ENCODE data around the gene ZNHIT3. TPM values are rescaled to one million over a fixed set of nuclear protein-coding genes. Genes with fewer than 3 reads are reported as not detected.

The ZNHIT3 gene
- total and polyA plus RNA-seq, 2 of the 4 experiments (the other 2 are of a cell fraction): 27.8 to 52.3 TPM

DNA sequence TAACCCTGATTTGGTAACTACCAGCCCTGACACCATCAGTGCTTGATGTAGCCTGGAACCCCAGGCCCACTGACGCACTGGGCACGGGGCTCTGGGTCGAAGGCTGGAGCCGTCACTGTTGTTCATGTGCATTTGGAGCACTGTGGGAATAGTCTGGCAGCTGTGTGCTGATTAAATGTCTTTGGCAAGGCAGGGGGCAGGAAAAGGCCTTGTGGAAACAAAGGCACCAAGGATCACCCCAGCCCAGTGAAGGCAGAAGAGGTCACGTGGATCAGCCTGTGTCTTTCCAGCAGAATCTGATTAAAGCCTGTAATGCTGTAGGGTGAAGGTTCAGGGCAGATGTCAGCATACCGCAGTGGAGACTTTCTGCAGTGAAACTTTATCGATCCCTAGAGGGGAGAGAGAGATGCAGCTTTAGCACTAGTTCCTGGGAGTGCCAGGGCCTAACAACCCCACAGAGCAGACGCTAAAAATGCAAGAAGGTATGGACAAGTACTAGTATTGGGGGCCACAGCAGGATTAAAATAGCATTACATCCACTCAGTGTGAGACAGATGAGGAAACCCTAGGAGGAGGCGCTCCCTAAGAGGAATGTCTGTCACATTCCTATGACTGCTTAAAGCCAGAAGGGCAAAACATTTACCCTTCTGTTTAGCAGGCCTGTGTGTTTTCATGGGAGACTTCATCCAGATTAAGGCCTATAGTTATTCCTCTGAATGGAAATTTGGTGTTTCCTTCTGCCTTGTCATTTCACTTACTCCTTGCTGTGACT lies 9.7 kb downstream of the ZNHIT3 start (continued):
- no peak for TF ChIP-seq NFE2L2 (IDR thresholded peaks at IDR 0.05; ENCODE audit: low read depth, low read length)

DNA sequence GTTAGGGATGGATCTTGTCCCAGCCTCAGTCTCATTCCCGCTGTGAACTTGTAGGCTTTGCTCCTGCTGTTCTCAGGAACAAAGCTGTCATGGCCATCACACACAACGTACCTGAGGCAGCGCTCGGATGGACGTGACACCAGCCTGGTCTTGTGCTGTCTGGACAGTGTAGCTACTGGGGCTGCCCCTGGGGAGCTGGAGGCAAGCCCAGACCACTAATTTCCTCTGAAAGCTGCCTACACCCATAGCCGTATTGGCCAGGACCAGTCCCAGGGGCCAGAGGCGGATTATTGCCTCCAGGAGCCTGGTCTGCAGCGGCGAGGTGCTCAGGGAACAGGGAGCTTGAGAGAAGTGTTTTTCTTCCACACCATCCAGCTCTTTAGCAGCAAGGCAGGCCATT lies 11.7 kb downstream of the ZNHIT3 start:
- Histone ChIP-seq H2AK9ac (replicated peaks; ENCODE audit: low read depth, low read length, poor library complexity) (no peak overlapping the region), H3K4me2 (ENCODE audit: low read depth, low read length) (no peak overlapping the region), H3K9me1 (ENCODE audit: insufficient read depth, low read length) (no peaks in the 10 kb centered on the region), H3K14ac (replicated peaks; ENCODE audit: low read depth, low read length) (no peak overlapping the region), H3K27ac (ENCODE audit: insufficient read depth, low read length) (no peak overlapping the region), H4K8ac (ENCODE audit: low read depth in 2 of 2, low read length in 2 of 2) (no peak overlapping the region), H2BK5ac (ENCODE audit: low read depth, low read length, poor library complexity, severe bottlenecking) (no peak overlapping the region), H3K4ac (ENCODE audit: low read depth, low read length) (no peak overlapping the region), H3K4me1 (ENCODE audit: control insufficient read depth, insufficient read depth, low read length) (no peaks in the 10 kb centered on the region), H2BK120ac (ENCODE audit: low read depth, low read length) (no peak overlapping the region), H3K18ac (ENCODE audit: low read depth, low read length) (no peak overlapping the region), H3K27me3 (ENCODE audit: control insufficient read depth, insufficient read depth, low read length) (no peaks in the 10 kb centered on the region), H3K9me3 (ENCODE audit: control insufficient read depth, insufficient read depth, low read length) (no peaks in the 10 kb centered on the region), H2BK20ac (ENCODE audit: low read depth, low read length) (no peak overlapping the region), H3K4me3 (ENCODE audit: insufficient read depth, low read depth, low read length) (no peak overlapping the region), H3K23ac (ENCODE audit: low read depth, low read length) (no peak overlapping the region), H2BK15ac (ENCODE audit: low read depth, low read length) (no peak overlapping the region), H2AFZ (replicated peaks; ENCODE audit: low read length, poor library complexity) (no peak overlapping the region), H3K9ac (ENCODE audit: low read depth, low read length) (no peak overlapping the region), H4K20me1 (ENCODE audit: insufficient read depth, low read length) (no peaks in the 10 kb centered on the region), H3K56ac (ENCODE audit: extremely low read depth, insufficient read depth, low read length) (no peak overlapping the region), H4K91ac (ENCODE audit: insufficient read depth, low read depth, low read length) (no peak overlapping the region), H2AK5ac (ENCODE audit: low read depth, low read length) (no peak overlapping the region), H4K5ac (ENCODE audit: low read depth, low read length) (no peak overlapping the region), H3K36me3 (ENCODE audit: control insufficient read depth, insufficient read depth, low read length) (peaks cover 48% of the 10 kb centered on the region), H3K79me1 (ENCODE audit: low read depth in 1 of 2, low read length in 2 of 2) (peaks cover 0 to 5% of the 10 kb centered on the region in 2 experiments; a peak in 1 of 4 replicates)
- intact Hi-C loops (cut with micrococcal nuclease) (no loop called here), dilution Hi-C loops (cut with HindIII; ENCODE audit: low sequenced_read_pairs, unreplicated experiment) (no loop called here), in situ Hi-C loops (cut with MboI; ENCODE audit: low sequenced_read_pairs) (no loop called here)
- WGBS, 2 experiments (ENCODE audit: extremely low coverage in 2 of 2, insufficient read length in 1 of 2): 95% methylated on average over 4 of the region's 9 CpGs; no CpG with 5 or more reads in 1 of the 2 experiments
- ChIA-PET CTCF (no interaction called here), POLR2A (ENCODE audit: unreplicated experiment) (no interaction called here)
- DNase-seq (no peak), ATAC-seq (ENCODE audit: low read depth) (no peak)
- no TSS peak for BruUV-seq (replicated peaks)
- TF ChIP-seq, protein P1, sequence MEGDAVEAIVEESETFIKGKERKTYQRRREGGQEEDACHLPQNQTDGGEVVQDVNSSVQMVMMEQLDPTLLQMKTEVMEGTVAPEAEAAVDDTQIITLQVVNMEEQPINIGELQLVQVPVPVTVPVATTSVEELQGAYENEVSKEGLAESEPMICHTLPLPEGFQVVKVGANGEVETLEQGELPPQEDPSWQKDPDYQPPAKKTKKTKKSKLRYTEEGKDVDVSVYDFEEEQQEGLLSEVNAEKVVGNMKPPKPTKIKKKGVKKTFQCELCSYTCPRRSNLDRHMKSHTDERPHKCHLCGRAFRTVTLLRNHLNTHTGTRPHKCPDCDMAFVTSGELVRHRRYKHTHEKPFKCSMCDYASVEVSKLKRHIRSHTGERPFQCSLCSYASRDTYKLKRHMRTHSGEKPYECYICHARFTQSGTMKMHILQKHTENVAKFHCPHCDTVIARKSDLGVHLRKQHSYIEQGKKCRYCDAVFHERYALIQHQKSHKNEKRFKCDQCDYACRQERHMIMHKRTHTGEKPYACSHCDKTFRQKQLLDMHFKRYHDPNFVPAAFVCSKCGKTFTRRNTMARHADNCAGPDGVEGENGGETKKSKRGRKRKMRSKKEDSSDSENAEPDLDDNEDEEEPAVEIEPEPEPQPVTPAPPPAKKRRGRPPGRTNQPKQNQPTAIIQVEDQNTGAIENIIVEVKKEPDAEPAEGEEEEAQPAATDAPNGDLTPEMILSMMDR (conservative IDR thresholded peaks at IDR 0.05; ENCODE audit: low read depth, low read length): no peak
- TF ChIP-seq SMC3 (IDR thresholded peaks at IDR 0.05; ENCODE audit: low read depth, low read length) (no peak), FOS (IDR thresholded peaks at IDR 0.05; ENCODE audit: low read depth, low read length) (no peak), BHLHE40 (IDR thresholded peaks at IDR 0.05; ENCODE audit: low read depth, low read length) (no peak), CEBPB (IDR thresholded peaks at IDR 0.05; ENCODE audit: low read depth, low read length) (no peak), RAD21 (IDR thresholded peaks at IDR 0.05; ENCODE audit: low read length) (no peak), MAFK (IDR thresholded peaks at IDR 0.05; ENCODE audit: low read depth, low read length) (no peak), MXI1 (IDR thresholded peaks at IDR 0.05; ENCODE audit: borderline replicate concordance, low read depth, low read length) (no peak), RFX5 (IDR thresholded peaks at IDR 0.05; ENCODE audit: low read depth, low read length) (no peak), MAZ (IDR thresholded peaks at IDR 0.05; ENCODE audit: borderline replicate concordance, low read depth, low read length) (no peak), POLR2A (IDR thresholded peaks at IDR 0.05; ENCODE audit: low read depth, low read length) (no peak)

Data from IMR-90 (cell line).